HTR-8/SVneo (cell line): ENCODE results near the gene PTPRM.
"Not testable (repeated sequence)": the region's sequence is repeated elsewhere in the genome, so short reads cannot be mapped to it uniquely, and the experiment has no call there.

Experiments used
- DNase-seq: peaks from one replicate; pipeline ENCODE4 v3.0.0; 2011; ENCODE audit warnings: low spot score, mixed read lengths; ENCODE audit not compliant: insufficient read length
- FAIRE-seq: peaks from 2 replicates; lab custom pipeline; 2011; peaks lifted over from hg19 to GRCh38; lab: Jason Lieb, UNC

The PTPRM gene

GRCh38 chr18:7955175-7955574 is 388.1 kb downstream of the PTPRM start:
- DNase-seq (no peak), FAIRE-seq (no peak)

- FAIRE-seq: no peak
These were observed 390.2 kb downstream of the PTPRM start for GRCh38 chr18:7957297-7957696.

GRCh38 chr18:7958081-7958896 is 391.2 kb downstream of the PTPRM start:
- no peak for DNase-seq
- FAIRE-seq: no peak

More at GRCh38 chr18:7957297-7957696, 390.2 kb downstream of the PTPRM start:
- DNase-seq: no peak

GRCh38 chr18:7958897-7959146 is 391.7 kb downstream of the PTPRM start:
- DNase-seq (no peak), FAIRE-seq (no peak)

GRCh38 chr18:7966682-7967081 is 399.6 kb downstream of the PTPRM start:
- not testable (repeated sequence) for DNase-seq, FAIRE-seq

GRCh38 chr18:7974200-7974874 is 407.2 kb downstream of the PTPRM start:
- no peak for DNase-seq
- FAIRE-seq: no peak

GRCh38 chr18:7977897-7978296 is 410.8 kb downstream of the PTPRM start:
- no peak for FAIRE-seq
- no peak for DNase-seq

- FAIRE-seq (no peak), DNase-seq (no peak)
These were observed 411.7 kb downstream of the PTPRM start for GRCh38 chr18:7978834-7979233.

GRCh38 chr18:7979714-7980113 is 412.6 kb downstream of the PTPRM start:
- DNase-seq (no peak), FAIRE-seq (no peak)

- DNase-seq (no peak), FAIRE-seq (no peak)
These were observed 413.0 kb downstream of the PTPRM start for GRCh38 chr18:7980136-7980535.

GRCh38 chr18:7980656-7981055 is 413.5 kb downstream of the PTPRM start:
- no peak for FAIRE-seq

GRCh38 chr18:7982216-7982615 is 415.1 kb downstream of the PTPRM start:
- FAIRE-seq (no peak), DNase-seq (no peak)

More at GRCh38 chr18:7980656-7981055, 413.5 kb downstream of the PTPRM start:
- no peak for DNase-seq

- DNase-seq (no peak), FAIRE-seq (no peak)
These were observed 420.3 kb downstream of the PTPRM start for GRCh38 chr18:7987284-7987976.

- FAIRE-seq (no peak), DNase-seq (no peak)
These were observed 423.6 kb downstream of the PTPRM start for GRCh38 chr18:7990670-7991069.

- FAIRE-seq: no peak
These were observed 434.7 kb downstream of the PTPRM start for GRCh38 chr18:8001711-8002301.

GRCh38 chr18:8003878-8004675 is 437.0 kb downstream of the PTPRM start:
- DNase-seq (no peak), FAIRE-seq (no peak)

More at GRCh38 chr18:8001711-8002301, 434.7 kb downstream of the PTPRM start:
- DNase-seq: no peak

- DNase-seq: no peak
- FAIRE-seq: no peak
These were observed 437.7 kb downstream of the PTPRM start for GRCh38 chr18:8004792-8005191.

- no peak for FAIRE-seq
These were observed 438.9 kb downstream of the PTPRM start for GRCh38 chr18:8005870-8006569.

GRCh38 chr18:8006979-8007378 is 439.9 kb downstream of the PTPRM start:
- FAIRE-seq: no peak
- DNase-seq: no peak

More at GRCh38 chr18:8005870-8006569, 438.9 kb downstream of the PTPRM start:
- DNase-seq: no peak
